Prostate gland (tissue), 2 donors: Measurements from ENCODE around the gene FXYD7.

Source experiments
- POLR2A ChIP-seq: fragments of 450-650 bp; IDR thresholded peaks from one replicate; pipeline ENCODE4 v1.6.1; 2016; ENCODE audit warnings: antibody characterized with exemption, mild to moderate bottlenecking
- POLR2AphosphoS5 ChIP-seq: sonication (generic); formaldehyde crosslinking; IDR thresholded peaks from one replicate; pipeline ENCODE4 v1.6.1; 2017; ENCODE audit warnings: antibody characterized with exemption
- TF ChIP-seq, protein P1 (sequence below), 4 experiments: fragments of 200-600 bp in 2 of 4; fragments of 450-650 bp in 2 of 4; sonication (generic) in 2 of 4; IDR thresholded peaks; 1 replicate in 3 of 4; 2 replicates in 1 of 4; pipeline ENCODE4 v1.5.1; 2016 to 2019; ENCODE audit warnings: antibody characterized with exemption in 4 of 4, mild to moderate bottlenecking in 2 of 4, moderate library complexity in 2 of 4

- TF ChIP-seq, protein P1, sequence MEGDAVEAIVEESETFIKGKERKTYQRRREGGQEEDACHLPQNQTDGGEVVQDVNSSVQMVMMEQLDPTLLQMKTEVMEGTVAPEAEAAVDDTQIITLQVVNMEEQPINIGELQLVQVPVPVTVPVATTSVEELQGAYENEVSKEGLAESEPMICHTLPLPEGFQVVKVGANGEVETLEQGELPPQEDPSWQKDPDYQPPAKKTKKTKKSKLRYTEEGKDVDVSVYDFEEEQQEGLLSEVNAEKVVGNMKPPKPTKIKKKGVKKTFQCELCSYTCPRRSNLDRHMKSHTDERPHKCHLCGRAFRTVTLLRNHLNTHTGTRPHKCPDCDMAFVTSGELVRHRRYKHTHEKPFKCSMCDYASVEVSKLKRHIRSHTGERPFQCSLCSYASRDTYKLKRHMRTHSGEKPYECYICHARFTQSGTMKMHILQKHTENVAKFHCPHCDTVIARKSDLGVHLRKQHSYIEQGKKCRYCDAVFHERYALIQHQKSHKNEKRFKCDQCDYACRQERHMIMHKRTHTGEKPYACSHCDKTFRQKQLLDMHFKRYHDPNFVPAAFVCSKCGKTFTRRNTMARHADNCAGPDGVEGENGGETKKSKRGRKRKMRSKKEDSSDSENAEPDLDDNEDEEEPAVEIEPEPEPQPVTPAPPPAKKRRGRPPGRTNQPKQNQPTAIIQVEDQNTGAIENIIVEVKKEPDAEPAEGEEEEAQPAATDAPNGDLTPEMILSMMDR (IDR thresholded peaks at IDR 0.05): no peak
- no peak for TF ChIP-seq POLR2A
- no peak for TF ChIP-seq POLR2AphosphoS5
Measured at GRCh38 chr19:35093941-35094647, 49.0 kb upstream of the FXYD7 start.
